ENCODE measurements around the gene WNT7A. TPM values are rescaled to one million over a fixed set of nuclear protein-coding genes. Genes with fewer than 3 reads are reported as not detected.
A peak's percentile ranks its signal among the peaks of the same experiment; 100 is the strongest.

WNT7A gene
- polyA plus RNA-seq, 4 donors: 0.01 TPM; not detected in 3

DNA sequence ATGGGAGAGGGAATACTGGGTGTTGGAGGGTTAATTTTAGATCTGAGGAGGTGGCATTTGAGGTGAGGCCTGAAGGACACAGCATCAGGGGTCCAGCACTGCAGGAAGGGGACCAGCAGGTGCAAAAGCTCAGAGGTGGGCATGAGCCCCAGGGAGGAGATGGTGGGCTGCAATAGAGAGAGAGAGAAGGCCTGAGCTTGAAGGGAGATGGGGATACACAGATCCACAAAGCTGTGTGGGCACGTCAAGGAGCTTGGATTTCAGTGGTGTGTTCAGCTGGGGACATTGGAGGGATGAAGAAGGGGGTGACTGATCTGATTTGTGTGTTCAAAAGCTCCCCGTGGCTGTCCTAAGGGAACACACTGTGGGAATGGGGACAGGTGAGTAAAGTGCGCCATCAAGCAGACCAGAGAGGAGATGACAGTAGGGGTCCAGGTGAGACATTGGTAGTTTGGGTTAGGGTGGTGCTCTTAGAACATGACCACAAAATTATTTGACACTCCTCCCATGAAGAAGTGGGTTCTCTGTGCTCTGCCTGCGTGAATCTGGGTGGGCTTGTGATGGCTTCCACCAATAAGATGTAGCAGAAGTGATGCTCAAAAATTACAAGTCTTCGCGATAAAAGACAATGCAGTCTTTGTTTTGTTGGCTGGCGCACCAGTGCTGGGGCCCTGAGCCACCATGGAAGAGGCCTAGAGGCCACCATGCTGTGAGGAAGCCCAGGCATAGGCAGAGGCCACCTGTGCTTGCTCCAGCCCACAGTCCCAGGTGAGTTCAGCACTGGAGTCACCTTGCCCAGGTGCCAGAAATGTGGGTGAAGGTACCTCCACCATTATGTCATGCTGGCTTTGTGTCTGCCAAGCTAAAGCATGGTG is 1.9 kb upstream of the WNT7A start:
- Histone ChIP-seq H3K4me1 (ENCODE audit: control insufficient read depth in 3 of 3, insufficient read depth in 2 of 3, low read depth in 1 of 3, low read length in 2 of 3) (peaks cover 0 to 4% (median 2%) of the 10 kb centered on the region in 3 donors), H3K27ac (ENCODE audit: low read depth in 1 of 3, low read length in 2 of 3) (no peak overlapping the region), H3K4me3 (ENCODE audit: low read depth in 1 of 3, low read length in 3 of 3) (no peak overlapping the region), H3K9me3 (ENCODE audit: control insufficient read depth in 2 of 2, insufficient read depth in 1 of 2, low read depth in 1 of 2, low read length in 1 of 2) (peaks cover 0 to 4% of the 10 kb centered on the region in 2 donors), H3K27me3 (ENCODE audit: control insufficient read depth in 3 of 3, insufficient read depth in 3 of 3, low read length in 3 of 3) (peaks cover 15 to 68% (median 31%) of the 10 kb centered on the region in 3 donors), H3K36me3 (ENCODE audit: control insufficient read depth in 3 of 3, insufficient read depth in 2 of 3, low read depth in 1 of 3, low read length in 3 of 3) (no peaks in the 10 kb centered on the region)
- DNase-seq: no peak
- FAIRE-seq: no peak
- 73 to 80% (median 78%) methylated on average over 7 of the region's 7 CpGs for WGBS, 3 donors

DNA sequence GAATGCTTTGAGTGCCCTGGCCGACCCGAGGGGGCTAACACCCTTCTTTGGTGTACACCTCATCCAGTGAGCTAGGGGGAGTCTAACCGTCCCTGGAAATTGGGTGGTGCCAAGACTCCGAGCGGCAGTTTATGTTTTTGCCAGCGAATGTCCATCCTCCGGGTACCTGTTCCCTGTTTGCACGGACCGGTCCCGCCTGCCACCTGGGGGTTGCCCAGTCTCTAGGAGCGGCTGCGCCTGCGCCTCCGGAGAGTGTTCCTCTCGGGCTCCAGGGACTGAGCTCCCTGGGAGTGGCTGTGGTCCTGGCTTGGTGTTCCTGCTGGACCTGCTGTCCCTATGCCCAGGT is 913 bp upstream of the WNT7A start:
- Histone ChIP-seq H3K27me3 (ENCODE audit: control insufficient read depth in 3 of 3, insufficient read depth in 3 of 3, low read length in 3 of 3) (peaks cover 15 to 78% (median 37%) of the 10 kb centered on the region in 3 donors), H3K4me1 (ENCODE audit: control insufficient read depth in 3 of 3, insufficient read depth in 2 of 3, low read depth in 1 of 3, low read length in 2 of 3) (peaks cover 0 to 4% (median 2%) of the 10 kb centered on the region in 3 donors), H3K36me3 (ENCODE audit: control insufficient read depth in 3 of 3, insufficient read depth in 2 of 3, low read depth in 1 of 3, low read length in 3 of 3) (no peaks in the 10 kb centered on the region), H3K27ac (ENCODE audit: low read depth in 1 of 3, low read length in 2 of 3) (no peak overlapping the region), H3K9me3 (ENCODE audit: control insufficient read depth in 2 of 2, insufficient read depth in 1 of 2, low read depth in 1 of 2, low read length in 1 of 2) (peaks cover 0 to 4% of the 10 kb centered on the region in 2 donors), H3K4me3 (ENCODE audit: low read depth in 1 of 3, low read length in 3 of 3) (no peak overlapping the region)
- WGBS, 3 donors: 2 to 5% (median 3%) methylated on average over 15 of the region's 15 CpGs
- DNase-seq (no peak), FAIRE-seq (no peak)

DNA sequence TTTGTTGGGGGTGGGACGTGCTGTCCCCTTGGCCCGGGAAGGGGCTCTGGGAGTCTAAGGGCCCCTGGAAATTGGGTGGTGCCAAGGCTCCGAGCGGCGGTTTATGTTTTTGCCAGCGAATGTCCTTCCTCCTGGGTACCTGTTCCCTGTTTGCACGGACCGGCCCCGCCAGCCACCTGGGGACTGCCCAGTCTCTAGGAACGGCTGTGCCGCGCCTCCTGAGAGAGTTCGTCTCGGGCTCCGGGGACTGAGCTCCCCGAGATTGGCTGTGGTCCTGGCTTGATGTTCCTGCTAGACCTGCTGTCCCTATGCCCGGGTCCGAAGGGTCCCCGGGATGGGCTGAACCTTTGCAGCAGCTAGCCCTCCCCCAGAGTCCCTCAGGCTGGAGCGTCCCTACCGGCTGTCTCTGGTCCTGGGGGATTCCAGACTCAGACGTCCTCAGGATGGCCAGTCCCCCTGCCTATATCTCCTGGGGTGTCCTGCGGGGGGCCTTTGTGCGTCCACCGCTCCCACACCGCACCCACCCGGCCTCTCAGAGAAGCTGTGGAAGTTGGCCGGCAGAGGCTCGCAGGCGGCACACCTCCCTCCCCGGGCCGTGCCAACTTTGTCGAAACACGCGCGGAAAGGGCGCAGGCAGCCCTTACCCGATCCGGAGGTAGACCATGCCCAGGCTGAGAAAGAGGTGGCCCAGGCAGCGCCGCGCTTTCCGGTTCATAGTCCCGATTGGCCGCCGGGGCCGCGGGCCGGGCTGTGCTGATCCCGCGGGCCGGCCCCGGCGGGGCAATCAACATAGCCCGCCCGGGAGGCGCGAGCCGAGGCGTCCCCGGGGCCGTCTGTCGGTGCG is 547 bp downstream of the WNT7A start:
- H3K27ac ChIP-seq (ENCODE audit: low read depth in 1 of 3, low read length in 2 of 3): no peak overlapping the region
- FAIRE-seq (no peak), DNase-seq (peak in 1 of 2 donors; percentile 30)
- peaks cover 0 to 4% of the 10 kb centered on the region in 2 donors for H3K9me3 ChIP-seq (ENCODE audit: control insufficient read depth in 2 of 2, insufficient read depth in 1 of 2, low read depth in 1 of 2, low read length in 1 of 2)
- WGBS, 3 donors: 1% methylated on average over 55 to 64 of the region's 64 CpGs
- no peaks in the 10 kb centered on the region for H3K36me3 ChIP-seq (ENCODE audit: control insufficient read depth in 3 of 3, insufficient read depth in 2 of 3, low read depth in 1 of 3, low read length in 3 of 3)
- peaks cover 0 to 4% (median 2%) of the 10 kb centered on the region in 3 donors for H3K4me1 ChIP-seq (ENCODE audit: control insufficient read depth in 3 of 3, insufficient read depth in 2 of 3, low read depth in 1 of 3, low read length in 2 of 3)
- H3K4me3 ChIP-seq (ENCODE audit: low read depth in 1 of 3, low read length in 3 of 3): peak overlapping the region in 1 of 3 donors; percentile 34
- peaks cover 15 to 81% (median 37%) of the 10 kb centered on the region in 3 donors for H3K27me3 ChIP-seq (ENCODE audit: control insufficient read depth in 3 of 3, insufficient read depth in 3 of 3, low read length in 3 of 3)

DNA sequence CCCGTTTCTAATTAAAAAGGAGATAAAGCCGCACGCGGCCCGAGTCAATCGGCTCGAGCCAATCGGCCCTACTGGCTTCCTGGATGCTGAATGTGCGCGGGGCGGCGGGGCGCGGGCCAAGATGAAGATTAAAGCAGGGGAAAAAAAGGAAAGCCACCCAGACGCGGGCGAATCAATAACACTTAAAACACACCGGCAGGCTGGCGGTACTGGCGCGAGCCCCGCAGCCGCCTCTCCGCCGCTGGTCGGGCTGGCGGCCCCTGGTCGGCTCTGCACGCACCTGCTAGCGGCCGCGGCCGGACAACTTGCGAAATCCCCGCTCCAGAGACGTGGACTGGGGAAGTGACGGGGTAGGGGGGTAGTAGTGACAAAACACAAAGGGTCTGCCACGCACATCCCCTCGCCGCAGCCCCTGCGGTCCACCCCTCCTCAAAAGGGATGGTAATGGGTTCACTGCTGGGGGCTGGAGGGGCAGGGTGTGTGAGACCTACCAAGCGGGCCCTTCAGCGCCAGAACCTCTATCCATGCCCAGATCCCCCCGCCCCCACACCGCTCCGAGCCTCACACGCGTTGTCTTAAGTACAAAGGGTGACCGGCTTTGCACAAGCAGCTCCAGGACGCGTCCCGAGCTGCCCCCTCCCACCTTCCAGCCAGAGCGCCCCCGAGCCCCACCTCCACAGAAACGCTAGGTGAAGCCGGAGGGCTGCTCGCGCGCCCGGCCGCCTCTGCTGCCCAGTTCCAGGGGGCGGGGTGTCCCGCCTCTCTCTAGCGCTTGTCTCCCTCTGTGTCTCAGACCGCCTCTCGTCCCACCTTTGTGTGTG is 1.4 kb downstream of the WNT7A start:
- WGBS, 3 donors: 1 to 3% (median 2%) methylated on average over 62 to 66 of the region's 66 CpGs

GRCh38 chr3:13877911-13878280 is 2.0 kb downstream of the WNT7A start:
- no peak for FAIRE-seq
- Histone ChIP-seq H3K4me3 (ENCODE audit: low read depth in 1 of 3, low read length in 3 of 3) (no peak overlapping the region), H3K27me3 (ENCODE audit: control insufficient read depth in 3 of 3, insufficient read depth in 3 of 3, low read length in 3 of 3) (peaks cover 15 to 73% (median 42%) of the 10 kb centered on the region in 3 donors), H3K27ac (ENCODE audit: low read depth in 1 of 3, low read length in 2 of 3) (no peak overlapping the region), H3K9me3 (ENCODE audit: control insufficient read depth in 2 of 2, insufficient read depth in 1 of 2, low read depth in 1 of 2, low read length in 1 of 2) (peaks cover 0 to 4% of the 10 kb centered on the region in 2 donors), H3K36me3 (ENCODE audit: control insufficient read depth in 3 of 3, insufficient read depth in 2 of 3, low read depth in 1 of 3, low read length in 3 of 3) (no peaks in the 10 kb centered on the region), H3K4me1 (ENCODE audit: control insufficient read depth in 3 of 3, insufficient read depth in 2 of 3, low read depth in 1 of 3, low read length in 2 of 3) (peaks cover 0 to 4% (median 2%) of the 10 kb centered on the region in 3 donors)
- DNase-seq: no peak
- 7 to 13% (median 9%) methylated on average over 12 to 25 of the region's 25 CpGs for WGBS, 3 donors

More for the DNA sequence above, 1.4 kb downstream of the WNT7A start:
- Histone ChIP-seq H3K36me3 (ENCODE audit: control insufficient read depth in 3 of 3, insufficient read depth in 2 of 3, low read depth in 1 of 3, low read length in 3 of 3) (no peaks in the 10 kb centered on the region), H3K27ac (ENCODE audit: low read depth in 1 of 3, low read length in 2 of 3) (no peak overlapping the region), H3K9me3 (ENCODE audit: control insufficient read depth in 2 of 2, insufficient read depth in 1 of 2, low read depth in 1 of 2, low read length in 1 of 2) (peaks cover 0 to 4% of the 10 kb centered on the region in 2 donors), H3K4me3 (ENCODE audit: low read depth in 1 of 3, low read length in 3 of 3) (no peak overlapping the region), H3K4me1 (ENCODE audit: control insufficient read depth in 3 of 3, insufficient read depth in 2 of 3, low read depth in 1 of 3, low read length in 2 of 3) (peaks cover 0 to 4% (median 2%) of the 10 kb centered on the region in 3 donors), H3K27me3 (ENCODE audit: control insufficient read depth in 3 of 3, insufficient read depth in 3 of 3, low read length in 3 of 3) (peaks cover 15 to 76% (median 41%) of the 10 kb centered on the region in 3 donors)
- FAIRE-seq (no peak), DNase-seq (peak in 1 of 2 donors; percentile 11)

DNA sequence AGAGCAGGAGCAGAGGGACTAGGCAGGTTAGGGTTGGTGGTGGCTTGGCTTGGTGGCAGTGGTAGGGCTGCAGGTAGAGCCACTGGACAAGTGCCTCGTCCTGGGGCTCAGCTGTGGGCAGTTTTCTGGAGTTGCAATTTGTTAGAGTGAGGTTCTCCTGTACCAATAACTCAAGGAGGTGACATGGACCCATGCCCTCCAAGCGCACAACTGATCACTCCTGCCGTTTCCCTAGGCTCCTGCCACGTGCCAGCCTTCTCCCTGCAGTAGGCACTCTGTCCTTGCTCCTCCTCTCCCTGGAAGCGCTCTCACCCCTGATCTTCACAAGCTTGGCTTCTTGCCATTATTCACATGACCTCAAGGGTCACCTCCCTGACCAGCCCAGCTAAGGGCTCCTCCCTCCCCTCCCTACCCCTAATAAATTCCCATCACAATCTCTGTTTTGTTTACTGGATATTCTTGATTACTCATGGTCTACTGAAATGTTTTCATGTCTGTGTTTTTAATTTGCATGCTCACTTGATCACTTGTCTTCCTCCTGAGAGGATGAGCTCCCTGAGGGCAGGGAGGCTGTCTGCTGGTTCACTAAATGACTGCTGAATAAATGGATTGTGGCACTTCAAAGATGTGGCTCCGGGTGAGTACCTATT is 3.3 kb downstream of the WNT7A start:
- Histone ChIP-seq H3K4me1 (ENCODE audit: control insufficient read depth in 3 of 3, insufficient read depth in 2 of 3, low read depth in 1 of 3, low read length in 2 of 3) (peaks cover 0 to 4% (median 2%) of the 10 kb centered on the region in 3 donors), H3K27ac (ENCODE audit: low read depth in 1 of 3, low read length in 2 of 3) (no peak overlapping the region), H3K4me3 (ENCODE audit: low read depth in 1 of 3, low read length in 3 of 3) (no peak overlapping the region), H3K27me3 (ENCODE audit: control insufficient read depth in 3 of 3, insufficient read depth in 3 of 3, low read length in 3 of 3) (peaks cover 15 to 61% (median 38%) of the 10 kb centered on the region in 3 donors), H3K9me3 (ENCODE audit: control insufficient read depth in 2 of 2, insufficient read depth in 1 of 2, low read depth in 1 of 2, low read length in 1 of 2) (no peaks in the 10 kb centered on the region), H3K36me3 (ENCODE audit: control insufficient read depth in 3 of 3, insufficient read depth in 2 of 3, low read depth in 1 of 3, low read length in 3 of 3) (no peaks in the 10 kb centered on the region)
- 46 to 56% (median 47%) methylated on average over 5 to 6 of the region's 6 CpGs for whole genome bisulfite sequencing, 3 donors
- no peak for DNase-seq
- FAIRE-seq: no peak

- no peak for DNase-seq
- WGBS, 3 donors: 76 to 83% (median 82%) methylated on average over 16 of the region's 16 CpGs
- no peak overlapping the region for H3K4me3 ChIP-seq (ENCODE audit: low read depth in 1 of 3, low read length in 3 of 3)
- no peaks in the 10 kb centered on the region for H3K36me3 ChIP-seq (ENCODE audit: control insufficient read depth in 3 of 3, insufficient read depth in 2 of 3, low read depth in 1 of 3, low read length in 3 of 3)
- no peak for FAIRE-seq
- peaks cover 0 to 4% (median 2%) of the 10 kb centered on the region in 3 donors for H3K4me1 ChIP-seq (ENCODE audit: control insufficient read depth in 3 of 3, insufficient read depth in 2 of 3, low read depth in 1 of 3, low read length in 2 of 3)
- no peak overlapping the region for H3K27ac ChIP-seq (ENCODE audit: low read depth in 1 of 3, low read length in 2 of 3)
- peaks cover 15 to 48% (median 40%) of the 10 kb centered on the region in 3 donors for H3K27me3 ChIP-seq (ENCODE audit: control insufficient read depth in 3 of 3, insufficient read depth in 3 of 3, low read length in 3 of 3)
- peaks cover 0 to 5% of the 10 kb centered on the region in 2 donors for H3K9me3 ChIP-seq (ENCODE audit: control insufficient read depth in 2 of 2, insufficient read depth in 1 of 2, low read depth in 1 of 2, low read length in 1 of 2)
These were observed 5.0 kb downstream of the WNT7A start for GRCh38 chr3:13874891-13875290.

Measured in small intestine (tissue), 7 donors.